IPS-11a (cell line): ENCODE measurements around the gene PRR33.

Experiments
- H3K4me3 ChIP-seq: one replicate; pipeline ENCODE4 v1.5.1; 2013; ENCODE audit warnings: low read depth, low read length, control low read depth

Gene PRR33

DNA sequence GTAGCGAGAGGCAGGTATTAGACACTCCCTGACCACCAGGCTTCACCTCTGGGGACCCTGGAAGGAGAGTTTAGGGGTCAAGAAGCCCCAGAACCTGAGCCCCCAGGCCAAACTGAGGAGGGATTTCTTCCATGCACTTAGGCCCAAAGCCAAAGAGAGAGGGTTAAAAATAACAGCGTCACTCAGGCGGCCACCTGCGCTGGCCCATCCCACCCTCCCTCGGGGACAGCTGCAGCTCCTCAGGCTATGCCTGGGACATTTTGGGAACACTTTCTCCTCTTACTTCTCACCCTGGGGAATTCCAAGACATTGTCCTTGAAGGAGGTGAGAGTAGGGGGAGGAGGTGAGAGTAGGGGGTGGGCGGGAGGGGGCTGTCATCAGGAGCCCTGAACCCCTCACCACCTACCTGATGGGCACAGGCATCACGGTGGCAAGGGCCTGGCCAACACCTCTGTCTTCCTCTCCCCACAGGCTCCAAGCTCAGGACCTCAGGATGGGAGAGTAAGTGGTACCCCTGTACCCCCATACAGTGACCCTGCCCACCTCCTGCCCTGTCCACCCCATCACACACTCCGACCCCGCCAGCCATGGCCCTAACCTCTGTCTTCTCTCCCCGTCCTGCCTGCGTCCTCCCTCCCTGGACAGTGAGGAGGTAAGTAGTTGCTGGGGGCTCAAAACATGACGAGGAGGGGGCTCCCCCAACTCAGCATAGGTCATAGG lies 52.3 kb downstream of the PRR33 start:
- H3K4me3 ChIP-seq: no peak overlapping the region

DNA sequence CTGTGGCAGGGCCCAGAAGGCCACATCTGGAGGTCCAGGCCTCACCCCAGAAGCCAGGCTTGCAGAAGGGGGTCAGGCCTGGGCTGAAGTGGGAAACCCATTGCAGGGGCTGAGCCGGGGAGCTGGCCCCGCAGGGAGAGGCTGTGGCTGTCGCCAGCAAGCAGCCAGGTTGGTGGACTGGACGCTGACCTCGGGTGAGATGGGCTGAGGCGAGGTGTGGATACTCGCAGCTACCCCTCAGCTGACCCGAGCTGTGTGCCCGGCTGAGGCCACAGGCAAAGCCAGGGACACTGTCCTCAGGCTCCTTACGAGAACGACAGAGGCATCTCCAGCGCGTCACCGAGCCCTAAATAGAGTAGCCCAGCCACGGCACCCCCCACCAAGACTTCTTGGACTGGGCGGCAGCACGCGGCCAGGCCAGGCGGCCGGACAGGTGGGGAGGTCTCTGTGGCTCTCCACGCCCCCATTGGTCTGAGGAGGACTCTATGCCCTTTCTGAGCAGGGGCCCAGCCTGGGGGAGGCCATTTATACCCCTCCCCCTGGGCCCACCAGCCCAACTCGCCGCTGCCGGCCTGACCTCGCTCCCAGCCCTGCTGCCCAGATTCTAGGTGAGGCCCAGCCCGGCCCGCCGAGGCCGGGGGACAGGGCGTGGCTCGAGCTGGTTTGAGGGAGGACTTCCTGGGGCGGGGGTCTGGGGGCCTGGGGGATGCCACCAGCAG lies 53.1 kb downstream of the PRR33 start, which contains the start of gene TNNI2:
Gene TNNI2 (plus strand): TSS at position 556 of the 719 bp plus-strand sequence. CDS start 716 bp downstream, outside the sequence.
- H3K4me3 ChIP-seq: no peak within 1 kb of the TSS
